ENCODE measurements around the gene GPR161. TPM values are rescaled to one million over a fixed set of nuclear protein-coding genes. Genes with fewer than 3 reads are reported as not detected.

Gene GPR161
- total RNA-seq, 1 experiment from 2014 or later: 8.4 TPM

GRCh38 chr1:168116327-168116799 is 20.4 kb downstream of the GPR161 start:
- peak; percentile 34 for DNase-seq
- H3K27me3 Mint-ChIP-seq (ENCODE audit: unreplicated experiment): peaks cover 13% of the 10 kb centered on the region
- no peak for TF ChIP-seq CTCF (IDR thresholded peaks at IDR 0.05; ENCODE audit: unreplicated experiment)
- BruUV-seq (replicated peaks): no TSS peak
- H3K36me3 Mint-ChIP-seq (ENCODE audit: insufficient read depth, unreplicated experiment): no peaks in the 10 kb centered on the region
- CTCF ChIA-PET: no interaction called here
- peaks cover 25% of the 10 kb centered on the region for H3K4me1 Mint-ChIP-seq (ENCODE audit: low read depth, unreplicated experiment)
- intact Hi-C loops (cut with micrococcal nuclease; ENCODE audit: unreplicated experiment): no loop called here
- no peak overlapping the region for H3K4me3 Mint-ChIP-seq (ENCODE audit: low read depth, unreplicated experiment)
- no peak overlapping the region for H3K27ac Mint-ChIP-seq (ENCODE audit: unreplicated experiment)
- H3K9me3 Mint-ChIP-seq (ENCODE audit: low read depth, unreplicated experiment): no peaks in the 10 kb centered on the region

GRCh38 chr1:168114845-168115244 is 21.9 kb downstream of the GPR161 start:
- DNase-seq: no peak
- no peaks in the 10 kb centered on the region for H3K36me3 Mint-ChIP-seq (ENCODE audit: insufficient read depth, unreplicated experiment)
- H3K9me3 Mint-ChIP-seq (ENCODE audit: low read depth, unreplicated experiment): no peaks in the 10 kb centered on the region
- CTCF ChIA-PET: interaction anchor here (0.7 kb wide), 1 partner anchor 75 kb away, joined by 3 read pairs; no protein-coding TSS in a partner anchor
- H3K4me1 Mint-ChIP-seq (ENCODE audit: low read depth, unreplicated experiment): peaks cover 25% of the 10 kb centered on the region
- TF ChIP-seq CTCF (IDR thresholded peaks at IDR 0.05; ENCODE audit: unreplicated experiment): no peak
- H3K27me3 Mint-ChIP-seq (ENCODE audit: unreplicated experiment): no peaks in the 10 kb centered on the region
- intact Hi-C loops (cut with micrococcal nuclease; ENCODE audit: unreplicated experiment): no loop called here
- H3K4me3 Mint-ChIP-seq (ENCODE audit: low read depth, unreplicated experiment): no peak overlapping the region
- no peak overlapping the region for H3K27ac Mint-ChIP-seq (ENCODE audit: unreplicated experiment)
- BruUV-seq (replicated peaks): no TSS peak

- DNase-seq: peak; percentile 76
- TF ChIP-seq CTCF (IDR thresholded peaks at IDR 0.05; ENCODE audit: unreplicated experiment): no peak
- CTCF ChIA-PET: interaction anchor here (1.0 to 1.2 kb wide), 3 partner anchors 9 to 123 kb away, joined by 3 to 4 read pairs (median 3); no protein-coding TSS in a partner anchor
- no peak overlapping the region for H3K27ac Mint-ChIP-seq (ENCODE audit: unreplicated experiment)
- BruUV-seq (replicated peaks): no TSS peak
- intact Hi-C loops (cut with micrococcal nuclease; ENCODE audit: unreplicated experiment): no loop called here
- no peaks in the 10 kb centered on the region for H3K9me3 Mint-ChIP-seq (ENCODE audit: low read depth, unreplicated experiment)
- H3K4me1 Mint-ChIP-seq (ENCODE audit: low read depth, unreplicated experiment): peaks cover 25% of the 10 kb centered on the region
- no peak overlapping the region for H3K4me3 Mint-ChIP-seq (ENCODE audit: low read depth, unreplicated experiment)
- no peaks in the 10 kb centered on the region for H3K36me3 Mint-ChIP-seq (ENCODE audit: insufficient read depth, unreplicated experiment)
- H3K27me3 Mint-ChIP-seq (ENCODE audit: unreplicated experiment): no peaks in the 10 kb centered on the region
Observed at GRCh38 chr1:168112673-168113305, 23.9 kb downstream of the GPR161 start.

- Mint-ChIP-seq H3K27ac (ENCODE audit: unreplicated experiment) (no peak overlapping the region), H3K9me3 (ENCODE audit: low read depth, unreplicated experiment) (no peaks in the 10 kb centered on the region), H3K27me3 (ENCODE audit: unreplicated experiment) (no peaks in the 10 kb centered on the region), H3K36me3 (ENCODE audit: insufficient read depth, unreplicated experiment) (no peaks in the 10 kb centered on the region), H3K4me1 (ENCODE audit: low read depth, unreplicated experiment) (peaks cover 10% of the 10 kb centered on the region), H3K4me3 (ENCODE audit: low read depth, unreplicated experiment) (no peak overlapping the region)
- intact Hi-C loops (cut with micrococcal nuclease; ENCODE audit: unreplicated experiment): no loop called here
- no peak for DNase-seq
- BruUV-seq (replicated peaks): no TSS peak
- no peak for TF ChIP-seq CTCF (IDR thresholded peaks at IDR 0.05; ENCODE audit: unreplicated experiment)
- CTCF ChIA-PET: no interaction called here
Observed at GRCh38 chr1:168110896-168111545, 25.7 kb downstream of the GPR161 start.
